CD14-positive monocyte (primary cell): Measurements from ENCODE around the gene BBS9. TPM values are rescaled to one million over a fixed set of nuclear protein-coding genes. Genes with fewer than 3 reads are reported as not detected.

ENCODE experiments used
- DNase-seq, 3 donors: peaks; one replicate each; pipeline ENCODE4 v3.0.0-alpha.2; 2011 to 2022
- H2AFZ ChIP-seq: 2 replicates; pipeline ENCODE4 v1.6.0; 2012; ENCODE audit warnings: mild to moderate bottlenecking, low read depth, low read length, inconsistent platforms; ENCODE audit not compliant: insufficient read depth, poor library complexity, severe bottlenecking
- H3K27ac ChIP-seq, 2 donors: 1 replicate in 1 of 2; 2 replicates in 1 of 2; pipeline ENCODE4 v1.5.1; 2012 to 2013; ENCODE audit warnings: low read length in 2 of 2, control low read depth in 1 of 2, inconsistent platforms in 1 of 2, low read depth in 1 of 2, mild to moderate bottlenecking in 1 of 2
- H3K27me3 ChIP-seq, 2 donors: one replicate each; pipeline versions ENCODE4 v1.6.0 to v1.6.1; 2011 to 2013; ENCODE audit warnings: low read length in 2 of 2; ENCODE audit not compliant: control insufficient read depth in 2 of 2, insufficient read depth in 2 of 2
- H3K36me3 ChIP-seq, 2 donors: replicated peaks in 1 of 2; 1 replicate in 1 of 2; 2 replicates in 1 of 2; pipeline versions ENCODE4 v1.5.1 to v1.6.1; 2012 to 2013; ENCODE audit warnings: low read length in 2 of 2, control low read depth in 1 of 2, inconsistent platforms in 1 of 2, mild to moderate bottlenecking in 1 of 2; ENCODE audit not compliant: insufficient read depth in 2 of 2, control insufficient read depth in 1 of 2
- H3K4me1 ChIP-seq, 2 donors: 1 replicate in 1 of 2; 2 replicates in 1 of 2; pipeline versions ENCODE4 v1.5.1 to v1.6.1; 2012 to 2013; ENCODE audit warnings: low read length in 2 of 2, control low read depth in 1 of 2, inconsistent platforms in 1 of 2, mild to moderate bottlenecking in 1 of 2, moderate library complexity in 1 of 2; ENCODE audit not compliant: insufficient read depth in 2 of 2, control insufficient read depth in 1 of 2
- H3K4me2 ChIP-seq: replicated peaks from 2 replicates; pipeline ENCODE3; 2012; ENCODE audit warnings: low read length, moderate library complexity, mild to moderate bottlenecking; ENCODE audit not compliant: poor library complexity, severe bottlenecking; ENCODE audit errors: extremely low read depth
- H3K4me3 ChIP-seq, 3 experiments: fragments of 200-600 bp in 1 of 3; sonication (generic) in 1 of 3; replicated peaks in 1 of 3; 1 replicate in 2 of 3; 2 replicates in 1 of 3; pipeline ENCODE4 v1.5.1; 2011 to 2013; ENCODE audit warnings: low read length in 3 of 3, mild to moderate bottlenecking in 3 of 3, control low read depth in 2 of 3, low read depth in 2 of 3, inconsistent platforms in 1 of 3, moderate library complexity in 1 of 3
- H3K79me2 ChIP-seq: 2 replicates; pipeline ENCODE4 v1.6.0; 2012; ENCODE audit warnings: mild to moderate bottlenecking, control low read depth, inconsistent platforms, low read length, moderate library complexity; ENCODE audit not compliant: insufficient read depth
- H3K9ac ChIP-seq: 2 replicates; pipeline ENCODE4 v1.6.0; 2017; ENCODE audit warnings: low read length, mild to moderate bottlenecking; ENCODE audit not compliant: insufficient read depth, poor library complexity, severe bottlenecking
- H3K9me3 ChIP-seq, 2 donors: replicated peaks in 1 of 2; 1 replicate in 1 of 2; 2 replicates in 1 of 2; pipeline versions ENCODE4 v1.5.1 to v1.6.1; 2012 to 2013; ENCODE audit warnings: low read length in 2 of 2, control low read depth in 1 of 2; ENCODE audit not compliant: control insufficient read depth in 1 of 2, insufficient read depth in 1 of 2
- H4K20me1 ChIP-seq: 2 replicates; pipeline ENCODE4 v1.6.0; 2012; ENCODE audit warnings: mild to moderate bottlenecking, low read length, control low read depth, moderate library complexity; ENCODE audit not compliant: insufficient read depth
- H3K27ac Mint-ChIP-seq, 7 donors: one replicate each; pipeline ENCODE4 v1.8.0; 2020; ENCODE audit warnings: mild to moderate bottlenecking in 7 of 7, mixed read lengths in 7 of 7, moderate library complexity in 6 of 7, inconsistent platforms in 2 of 7
- H3K27me3 Mint-ChIP-seq, 3 donors: one replicate each; pipeline ENCODE4 v1.8.0; 2021 to 2022; ENCODE audit warnings: low read depth in 3 of 3, mild to moderate bottlenecking in 3 of 3, mixed read lengths in 3 of 3, moderate library complexity in 3 of 3, inconsistent platforms in 1 of 3
- H3K36me3 Mint-ChIP-seq, 2 donors: one replicate each; pipeline ENCODE4 v1.8.0; 2020; ENCODE audit warnings: mixed read lengths in 2 of 2, inconsistent platforms in 1 of 2, mild to moderate bottlenecking in 1 of 2
- H3K4me1 Mint-ChIP-seq: one replicate; pipeline ENCODE4 v1.8.0; 2020; ENCODE audit warnings: mild to moderate bottlenecking, mixed read lengths
- H3K4me3 Mint-ChIP-seq, 2 donors: one replicate each; pipeline ENCODE4 v1.8.0; 2020; ENCODE audit warnings: mild to moderate bottlenecking in 2 of 2, mixed read lengths in 2 of 2, moderate library complexity in 1 of 2
- H3K9me3 Mint-ChIP-seq, 7 donors: one replicate each; pipeline ENCODE4 v1.8.0; 2020 to 2022; ENCODE audit warnings: mixed read lengths in 7 of 7, mild to moderate bottlenecking in 6 of 7, moderate library complexity in 6 of 7, inconsistent platforms in 2 of 7
- CTCF ChIP-seq: fragments of 200-600 bp; IDR thresholded peaks from one replicate; pipeline ENCODE4 v1.8.0; 2022; ENCODE audit warnings: antibody characterized with exemption, mild to moderate bottlenecking
- WGBS: methylation state at CpG from one replicate; pipeline ENCODE4 v1.1.5; 2013; ENCODE audit warnings: missing lambda C conversion rate; ENCODE audit not compliant: insufficient coverage; 5-methylcytosine and 5-hydroxymethylcytosine counted together
- intact Hi-C, 2 donors: fragments of 100-400 bp; cut with micrococcal nuclease; formaldehyde crosslinking; loops; one replicate each; pipeline versions ENCODE4 v1.15.0 to v1.15.1; 2023
- polyA plus RNA-seq, 3 donors: library from polyadenylated mRNA; depleted of rRNA in 1 of 3; unstranded in 2 of 3; stranded (reverse) in 1 of 3; fragments of 300-500 nt in 2 of 3; fragments of >200 nt in 1 of 3; fragmentation: Illumina TruSeq in 2 of 3; gene quantifications; 1 replicate in 2 of 3; 2 replicates in 1 of 3; pipeline ENCODE4 v1.2.3, GENCODE V29; 2012 to 2021

BBS9 gene
- polyA plus RNA-seq, 3 donors, result 4.9 to 7.5 (median 6.8) TPM

- Histone ChIP-seq H3K4me3 (no peak overlapping the region), H3K27me3 (no peaks in the 10 kb centered on the region), H3K27ac (no peak overlapping the region), H3K4me2 (no peak overlapping the region), H3K9ac (no peak overlapping the region), H3K9me3 (no peaks in the 10 kb centered on the region), H3K36me3 (no peaks in the 10 kb centered on the region), H2AFZ (no peak overlapping the region), H3K79me2 (no peaks in the 10 kb centered on the region), H4K20me1 (no peaks in the 10 kb centered on the region), H3K4me1 (no peaks in the 10 kb centered on the region)
- Mint-ChIP-seq H3K4me3 (no peak overlapping the region), H3K36me3 (no peaks in the 10 kb centered on the region), H3K27ac (no peak overlapping the region), H3K9me3 (peaks cover 0 to 9% (median 3%) of the 10 kb centered on the region in 7 donors), H3K27me3 (peaks cover 0 to 4% (median 2%) of the 10 kb centered on the region in 3 donors), H3K4me1 (peaks cover 6% of the 10 kb centered on the region)
- WGBS, result 89% methylated on average over 2 of the region's 4 CpGs
- intact Hi-C loops, result no loop called here
- DNase-seq, result no peak
- TF ChIP-seq CTCF, result no peak
Measured at GRCh38 chr7:33646891-33647391, 517.6 kb downstream of the BBS9 start.

GRCh38 chr7:33649476-33650441, 520.4 kb downstream of the BBS9 start:
- TF ChIP-seq CTCF, result no peak
- Mint-ChIP-seq H3K4me3 (no peak overlapping the region), H3K9me3 (peaks cover 0 to 9% (median 3%) of the 10 kb centered on the region in 7 donors), H3K36me3 (no peaks in the 10 kb centered on the region), H3K4me1 (no peaks in the 10 kb centered on the region), H3K27me3 (peaks cover 0 to 4% (median 1%) of the 10 kb centered on the region in 3 donors), H3K27ac (no peak overlapping the region)
- Histone ChIP-seq H3K4me3 (no peak overlapping the region), H3K9me3 (no peaks in the 10 kb centered on the region), H3K27me3 (no peaks in the 10 kb centered on the region), H3K4me1 (no peaks in the 10 kb centered on the region), H3K4me2 (no peak overlapping the region), H4K20me1 (no peaks in the 10 kb centered on the region), H3K27ac (no peak overlapping the region), H3K9ac (no peak overlapping the region), H3K36me3 (no peaks in the 10 kb centered on the region), H3K79me2 (no peaks in the 10 kb centered on the region), H2AFZ (no peak overlapping the region)
- intact Hi-C loops, result no loop called here
- whole genome bisulfite sequencing, result 70% methylated on average over 2 of the region's 7 CpGs
- DNase-seq, result no peak
